GM21381 (cell line): ENCODE measurements around the gene ZNF441.
"Not testable (repeated sequence)": the region's sequence is repeated elsewhere in the genome, so short reads cannot be mapped to it uniquely, and the experiment has no call there.

Source experiments
- ATAC-seq: cut with Tn5 transposase; IDR thresholded peaks from one replicate; pipeline ENCODE4 v1.9.1; 2021; ENCODE audit warnings: mild to moderate bottlenecking, moderate library complexity; ENCODE audit not compliant: unreplicated experiment

Gene ZNF441

GRCh38 chr19:11776669-11777068 lies 9.9 kb downstream of the ZNF441 start:
- not testable (repeated sequence) for ATAC-seq

- no peak for ATAC-seq
Measured at GRCh38 chr19:11780431-11781020, 13.7 kb downstream of the ZNF441 start.

- no peak for ATAC-seq
Measured at GRCh38 chr19:11781295-11782057, 14.7 kb downstream of the ZNF441 start.

- no peak for ATAC-seq
Measured at GRCh38 chr19:11783767-11784166, 17.0 kb downstream of the ZNF441 start.

DNA sequence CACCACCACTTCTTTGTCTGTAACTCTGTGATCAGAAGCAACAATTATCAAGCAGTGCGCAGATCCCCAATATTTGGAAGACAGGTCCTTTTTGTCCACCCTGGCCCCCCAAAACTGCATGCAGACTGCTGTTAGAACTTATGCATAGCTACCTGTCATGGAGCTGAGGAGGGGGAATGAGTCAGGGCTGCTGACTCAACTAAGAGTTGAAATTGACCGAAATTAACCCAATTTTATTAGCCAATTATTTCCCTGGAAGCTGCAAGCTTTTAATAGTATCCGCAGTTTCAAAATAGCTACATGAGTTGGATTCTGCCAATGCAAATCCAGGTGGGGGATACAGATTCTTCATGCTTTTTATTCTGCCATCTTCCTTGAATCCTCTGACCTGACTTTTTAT lies 17.6 kb downstream of the ZNF441 start:
- no peak for ATAC-seq

DNA sequence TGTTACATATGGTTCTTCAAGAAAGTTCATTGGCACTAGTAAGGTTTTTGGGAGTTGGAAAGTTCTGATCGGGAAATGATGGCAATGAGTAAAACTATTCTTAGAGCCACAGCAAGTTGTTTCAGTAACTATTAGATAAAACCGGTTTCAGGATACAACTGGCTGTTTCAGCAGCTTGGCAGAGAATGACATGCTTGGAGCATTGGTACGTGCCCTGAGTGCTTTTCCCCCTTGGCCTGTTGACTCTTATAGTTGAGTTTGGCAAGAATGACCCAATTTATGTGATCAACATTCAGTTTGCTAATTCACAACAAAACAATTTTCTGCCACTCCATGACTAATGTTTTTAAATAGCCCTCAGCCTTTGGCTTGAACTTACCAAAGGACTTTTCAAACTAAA lies 20.7 kb downstream of the ZNF441 start:
- no peak for ATAC-seq

- ATAC-seq: no peak
Measured at GRCh38 chr19:11792942-11793341, 26.1 kb downstream of the ZNF441 start.

GRCh38 chr19:11797491-11797890 lies 30.7 kb downstream of the ZNF441 start:
- peak; percentile 57 for ATAC-seq

DNA sequence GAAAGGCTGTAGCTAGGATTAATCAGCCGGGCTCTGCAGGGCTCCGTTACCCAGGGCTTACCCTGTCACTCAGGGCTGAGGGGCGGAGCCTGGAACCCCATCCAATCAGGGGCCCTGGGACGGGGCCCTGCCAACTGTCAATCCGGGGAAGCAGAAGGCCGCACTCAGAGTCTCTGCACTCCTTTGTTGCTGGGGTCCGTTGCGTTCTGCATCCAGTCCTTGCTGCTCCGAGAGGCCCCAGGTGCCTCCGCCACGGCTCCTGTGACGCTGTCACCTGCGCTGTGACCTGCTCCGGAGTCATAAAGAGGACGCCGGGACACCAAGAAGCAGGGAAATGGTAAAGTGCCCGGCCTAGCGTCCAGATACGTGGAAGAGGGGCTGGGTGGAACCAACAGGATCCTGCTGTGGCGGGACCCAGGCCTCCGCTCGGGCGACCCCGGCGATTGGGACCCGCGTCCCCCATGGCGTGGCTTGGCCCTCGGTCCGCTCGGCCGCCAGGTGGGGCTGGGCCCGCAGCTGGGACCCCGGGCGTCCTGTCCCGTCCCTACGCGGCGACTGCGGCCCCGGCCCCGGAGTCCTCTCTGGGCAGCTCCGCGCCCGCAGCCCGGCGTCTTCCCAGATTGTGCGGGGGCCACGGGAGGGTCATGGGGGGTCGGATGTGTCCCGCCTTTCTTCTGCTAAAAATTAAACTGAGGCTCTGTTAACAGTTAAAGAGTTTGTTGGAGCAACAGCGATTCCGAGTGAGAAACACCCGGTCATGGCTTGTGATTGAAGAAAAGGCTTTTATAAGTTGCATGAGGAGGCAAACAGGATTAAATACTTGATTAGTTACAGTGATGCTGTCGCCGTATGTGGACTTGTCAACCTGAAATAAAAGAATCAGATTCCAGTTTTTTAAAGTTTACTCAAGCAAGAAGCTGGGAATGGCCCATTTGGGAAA lies 31.9 kb downstream of the ZNF441 start, which contains the start of gene ZNF491:
ZNF491 (plus strand) TSS at position 133 of the 940 bp plus-strand sequence. CDS start 7,431 bp downstream, outside the sequence.
- peak; percentile 85 for ATAC-seq

DNA sequence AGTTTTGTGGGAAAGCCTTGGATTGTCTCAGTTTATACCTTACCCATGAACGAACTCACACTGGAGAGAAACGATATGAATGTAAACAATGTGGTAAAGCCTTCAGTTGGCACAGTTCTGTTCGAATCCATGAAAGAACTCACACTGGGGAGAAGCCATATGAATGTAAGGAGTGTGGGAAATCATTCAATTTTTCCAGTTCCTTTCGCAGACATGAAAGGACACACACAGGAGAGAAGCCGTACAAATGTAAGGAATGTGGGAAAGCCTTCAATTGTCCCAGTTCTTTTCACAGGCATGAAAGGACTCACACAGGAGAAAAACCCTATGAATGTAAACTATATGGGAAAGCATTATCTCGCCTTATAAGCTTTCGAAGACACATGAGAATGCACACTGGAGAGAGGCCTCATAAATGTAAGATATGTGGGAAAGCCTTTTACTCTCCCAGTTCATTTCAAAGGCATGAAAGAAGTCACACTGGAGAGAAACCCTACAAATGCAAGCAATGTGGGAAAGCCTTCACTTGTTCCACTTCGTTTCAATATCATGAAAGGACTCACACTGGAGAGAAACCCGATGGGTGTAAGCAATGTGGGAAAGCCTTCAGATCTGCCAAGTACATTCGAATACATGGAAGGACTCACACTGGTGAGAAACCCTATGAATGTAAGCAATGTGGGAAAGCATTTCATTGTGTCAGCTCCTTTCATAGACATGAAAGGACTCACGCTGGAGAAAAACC lies 39.7 kb downstream of the ZNF441 start:
- ATAC-seq: no peak

GRCh38 chr19:11807099-11807380 lies 40.2 kb downstream of the ZNF441 start:
- ATAC-seq: no peak

- ATAC-seq: peak; percentile 35
Measured at GRCh38 chr19:11813703-11814028, 46.9 kb downstream of the ZNF441 start.

- peak; percentile 96 for ATAC-seq
Measured at GRCh38 chr19:11814029-11814699, 47.4 kb downstream of the ZNF441 start, which contains the start of gene ZNF440. Gene ZNF440, plus strand, starts transcription at chr19:11814273. Its CDS starts 175 bp downstream, at chr19:11814448.

GRCh38 chr19:11814700-11815035 lies 47.9 kb downstream of the ZNF441 start:
- ATAC-seq: no peak

GRCh38 chr19:11821474-11822109 lies 54.8 kb downstream of the ZNF441 start:
- ATAC-seq: no peak

DNA sequence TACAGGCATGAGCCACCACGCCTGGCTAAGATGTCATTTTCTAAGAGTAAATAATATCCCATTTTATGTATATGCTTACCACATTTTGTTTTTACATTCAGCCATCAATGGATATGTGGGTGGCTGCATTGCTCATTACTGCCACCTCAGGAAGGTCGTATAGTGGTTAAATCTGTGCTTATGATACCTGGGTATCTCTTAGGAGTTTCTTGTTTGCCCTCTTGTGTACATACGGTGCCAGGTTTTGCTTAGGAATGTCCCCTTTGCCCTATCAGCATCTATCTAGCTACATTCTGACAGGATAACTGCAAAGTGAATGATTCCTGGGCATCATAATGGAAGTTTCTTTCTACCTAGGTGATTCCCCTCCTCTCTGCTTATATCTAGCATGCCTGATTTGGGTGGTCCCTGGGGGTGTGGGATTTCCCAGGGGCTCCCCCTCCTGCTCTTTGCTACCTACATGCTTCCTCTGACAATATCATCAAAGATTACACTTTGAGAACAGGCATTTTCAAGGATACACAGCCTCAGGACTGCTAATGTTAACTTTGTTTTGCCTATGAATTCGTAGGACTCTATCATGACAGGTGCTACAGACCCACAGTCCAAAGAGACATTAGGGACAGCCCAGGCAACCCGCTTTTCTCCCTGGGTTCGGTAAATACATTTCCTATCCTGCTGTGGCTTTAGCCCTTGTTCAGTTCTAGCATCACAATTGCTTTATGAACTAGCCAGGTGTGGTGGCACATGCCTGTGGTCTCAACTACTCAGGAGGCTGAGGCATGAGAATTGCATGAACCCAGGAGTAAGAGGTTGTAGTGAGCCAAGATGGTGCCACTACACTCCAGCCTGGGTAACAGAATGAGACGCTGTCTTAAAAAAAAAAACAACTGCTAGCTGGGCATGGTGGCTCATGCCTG lies 62.4 kb downstream of the ZNF441 start:
- ATAC-seq: not testable (repeated sequence)

DNA sequence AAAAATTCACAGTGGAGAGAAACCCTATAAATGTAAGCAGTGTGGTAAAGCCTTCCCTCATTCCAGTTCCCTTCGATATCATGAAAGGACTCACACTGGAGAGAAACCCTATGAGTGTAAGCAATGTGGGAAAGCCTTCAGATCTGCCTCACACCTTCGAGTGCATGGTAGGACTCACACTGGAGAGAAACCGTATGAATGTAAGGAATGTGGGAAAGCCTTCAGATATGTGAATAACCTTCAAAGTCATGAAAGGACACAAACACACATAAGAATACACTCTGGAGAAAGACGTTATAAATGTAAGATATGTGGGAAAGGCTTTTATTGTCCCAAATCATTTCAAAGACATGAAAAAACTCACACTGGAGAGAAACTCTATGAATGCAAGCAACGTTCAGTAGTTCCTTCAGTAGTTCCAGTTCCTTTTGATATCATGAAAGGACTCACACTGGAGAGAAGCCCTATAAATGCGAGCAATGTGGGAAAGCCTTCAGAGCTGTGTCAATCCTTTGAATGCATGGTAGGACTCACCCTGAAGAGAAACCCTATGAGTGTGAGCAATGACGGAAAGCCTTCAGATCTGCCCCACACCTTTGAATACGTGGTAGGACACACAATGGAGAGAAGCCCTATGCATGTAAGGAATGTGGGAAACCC lies 65.6 kb downstream of the ZNF441 start:
- ATAC-seq: no peak

DNA sequence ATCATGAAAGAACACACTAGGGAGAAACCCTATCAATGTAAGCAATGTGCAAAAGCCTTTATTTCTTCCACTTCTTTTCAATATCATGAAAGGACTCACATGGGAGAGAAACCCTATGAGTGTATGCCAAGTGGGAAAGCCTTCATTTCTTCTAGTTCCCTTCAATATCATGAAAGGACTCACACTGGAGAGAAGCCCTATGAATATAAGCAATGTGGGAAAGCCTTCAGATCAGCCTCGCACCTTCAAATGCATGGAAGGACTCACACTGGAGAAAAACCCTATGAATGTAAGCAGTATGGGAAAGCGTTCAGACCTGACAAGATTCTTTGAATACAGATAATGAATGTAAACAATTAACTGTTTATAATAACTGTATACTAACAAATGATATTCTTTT lies 66.7 kb downstream of the ZNF441 start:
- ATAC-seq: no peak
